Measurements from ENCODE around the gene EFCAB11. TPM values are rescaled to one million over a fixed set of nuclear protein-coding genes. Genes with fewer than 3 reads are reported as not detected.

EFCAB11 gene
- total and polyA plus RNA-seq, 9 of the 15 experiments (the other 6 are each of a cell fraction or from before 2014, with no cell fraction given) = 13.4 to 37.9 (median 17.4) TPM

DNA sequence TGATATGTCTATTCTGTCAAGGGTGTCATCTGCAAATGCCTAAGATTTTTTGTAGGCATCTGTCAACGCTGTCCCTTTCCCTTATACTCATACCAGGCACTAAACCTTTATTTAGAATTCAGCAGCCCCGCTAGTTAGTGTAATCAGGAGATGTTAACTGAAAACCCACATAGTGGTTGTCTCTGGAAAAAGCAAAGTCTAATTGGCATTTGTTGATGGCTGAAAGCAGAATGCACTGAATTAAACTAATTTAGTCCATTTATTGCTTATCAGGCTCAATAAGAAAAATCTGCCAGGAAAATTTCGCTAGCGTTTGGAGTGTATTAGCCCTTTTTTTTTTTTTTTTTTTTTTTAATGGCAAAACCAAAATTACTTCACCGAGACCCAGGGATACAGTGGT lies 35.7 kb upstream of the EFCAB11 start (continued):
- TF ChIP-seq, protein P1, sequence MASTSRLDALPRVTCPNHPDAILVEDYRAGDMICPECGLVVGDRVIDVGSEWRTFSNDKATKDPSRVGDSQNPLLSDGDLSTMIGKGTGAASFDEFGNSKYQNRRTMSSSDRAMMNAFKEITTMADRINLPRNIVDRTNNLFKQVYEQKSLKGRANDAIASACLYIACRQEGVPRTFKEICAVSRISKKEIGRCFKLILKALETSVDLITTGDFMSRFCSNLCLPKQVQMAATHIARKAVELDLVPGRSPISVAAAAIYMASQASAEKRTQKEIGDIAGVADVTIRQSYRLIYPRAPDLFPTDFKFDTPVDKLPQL (IDR thresholded peaks at IDR 0.05; ENCODE audit: extremely low read depth, insufficient read length) = no peak
- TF ChIP-seq, protein P2, sequence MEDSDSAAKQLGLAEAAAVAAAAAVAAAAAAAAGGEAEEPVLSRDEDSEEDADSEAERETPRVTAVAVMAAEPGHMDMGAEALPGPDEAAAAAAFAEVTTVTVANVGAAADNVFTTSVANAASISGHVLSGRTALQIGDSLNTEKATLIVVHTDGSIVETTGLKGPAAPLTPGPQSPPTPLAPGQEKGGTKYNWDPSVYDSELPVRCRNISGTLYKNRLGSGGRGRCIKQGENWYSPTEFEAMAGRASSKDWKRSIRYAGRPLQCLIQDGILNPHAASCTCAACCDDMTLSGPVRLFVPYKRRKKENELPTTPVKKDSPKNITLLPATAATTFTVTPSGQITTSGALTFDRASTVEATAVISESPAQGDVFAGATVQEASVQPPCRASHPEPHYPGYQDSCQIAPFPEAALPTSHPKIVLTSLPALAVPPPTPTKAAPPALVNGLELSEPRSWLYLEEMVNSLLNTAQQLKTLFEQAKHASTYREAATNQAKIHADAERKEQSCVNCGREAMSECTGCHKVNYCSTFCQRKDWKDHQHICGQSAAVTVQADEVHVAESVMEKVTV (CRISPR knock-in tag; IDR thresholded peaks at IDR 0.05) = no peak
- no peak for TF ChIP-seq DMBX1 (CRISPR knock-in tag; IDR thresholded peaks at IDR 0.05; ENCODE audit: borderline replicate concordance)
- no peak for TF ChIP-seq VEZF1 (CRISPR knock-in tag; IDR thresholded peaks at IDR 0.05)
- TF ChIP-seq MAFF (IDR thresholded peaks at IDR 0.05; ENCODE audit: low read length) = no peak
- TF ChIP-seq ZNF639 (CRISPR knock-in tag; conservative IDR thresholded peaks at IDR 0.05 in 1 of 2, IDR thresholded peaks at IDR 0.05 in 1 of 2) = no peak
- TF ChIP-seq, protein P3, sequence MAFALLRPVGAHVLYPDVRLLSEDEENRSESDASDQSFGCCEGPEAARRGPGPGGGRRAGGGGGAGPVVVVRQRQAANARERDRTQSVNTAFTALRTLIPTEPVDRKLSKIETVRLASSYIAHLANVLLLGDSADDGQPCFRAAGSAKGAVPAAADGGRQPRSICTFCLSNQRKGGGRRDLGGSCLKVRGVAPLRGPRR (CRISPR knock-in tag; IDR thresholded peaks at IDR 0.05) = no peak
